Thoracic aorta (tissue), 2 donors: ENCODE results near the gene DCAF15. TPM values are rescaled to one million over a fixed set of nuclear protein-coding genes. Genes with fewer than 3 reads are reported as not detected.
"Not testable (repeated sequence)": the region's sequence is repeated elsewhere in the genome, so short reads cannot be mapped to it uniquely, and the experiment has no call there.

Experiments
- ATAC-seq: fragments of 150-250 bp; one replicate; pipeline ENCODE4 v1.8.0; 2017; ENCODE audit warnings: low read depth; ENCODE audit not compliant: insufficient number of reproducible peaks, low FRiP score
- DNase-seq: peaks from one replicate; pipeline ENCODE4 v3.0.0-alpha.2; 2020; ENCODE audit warnings: low spot score
- H3K27ac ChIP-seq, 2 donors: fragments of 200-600 bp; sonication (generic); 1 replicate in 1 of 2; 2 replicates in 1 of 2; pipeline ENCODE4 v1.5.1; 2016; ENCODE audit warnings: mild to moderate bottlenecking in 2 of 2, moderate library complexity in 2 of 2
- H3K27me3 ChIP-seq: fragments of 200-600 bp; sonication (generic); replicated peaks from 2 replicates; pipeline ENCODE4 v1.6.0; 2016; ENCODE audit warnings: mild to moderate bottlenecking; ENCODE audit not compliant: insufficient read depth
- H3K36me3 ChIP-seq: fragments of 200-600 bp; sonication (generic); one replicate; pipeline ENCODE4 v1.5.1; 2016
- H3K4me1 ChIP-seq, 2 donors: fragments of 200-600 bp; sonication (generic); 1 replicate in 1 of 2; 2 replicates in 1 of 2; pipeline versions ENCODE4 v1.5.1 to v1.6.0; 2016; ENCODE audit warnings: low read depth in 2 of 2, mild to moderate bottlenecking in 1 of 2; ENCODE audit not compliant: control insufficient read depth in 1 of 2
- H3K4me3 ChIP-seq: fragments of 200-600 bp; sonication (generic); 2 replicates; pipeline ENCODE4 v1.5.1; 2016; ENCODE audit warnings: mild to moderate bottlenecking
- H3K9me3 ChIP-seq: fragments of 200-600 bp; sonication (generic); 2 replicates; pipeline ENCODE4 v1.5.1; 2016
- CTCF ChIP-seq: fragments of 200-600 bp; sonication (generic); IDR thresholded peaks from one replicate; pipeline ENCODE4 v1.5.1; 2019; ENCODE audit warnings: antibody characterized with exemption
- total RNA-seq, 2 donors: library from RNA; depleted of rRNA; stranded (reverse); fragments of >200 nt; gene quantifications; one replicate each; pipeline versions ENCODE4 v1.1.0 to v1.2.3, GENCODE V29; 2016

Gene DCAF15
- total RNA-seq, 2 donors from 2014 or later: 12.6 to 31.4 TPM

- Histone ChIP-seq H3K9me3 (no peaks in the 10 kb centered on the region), H3K4me3 (no peak overlapping the region), H3K4me1 (no peaks in the 10 kb centered on the region), H3K36me3 (peaks cover 46% of the 10 kb centered on the region), H3K27ac (no peak overlapping the region), H3K27me3 (no peaks in the 10 kb centered on the region)
- TF ChIP-seq CTCF: no peak
- DNase-seq (no peak), ATAC-seq (no peak)
Measured at GRCh38 chr19:13968383-13968935, 16.1 kb downstream of the DCAF15 start.

DNA sequence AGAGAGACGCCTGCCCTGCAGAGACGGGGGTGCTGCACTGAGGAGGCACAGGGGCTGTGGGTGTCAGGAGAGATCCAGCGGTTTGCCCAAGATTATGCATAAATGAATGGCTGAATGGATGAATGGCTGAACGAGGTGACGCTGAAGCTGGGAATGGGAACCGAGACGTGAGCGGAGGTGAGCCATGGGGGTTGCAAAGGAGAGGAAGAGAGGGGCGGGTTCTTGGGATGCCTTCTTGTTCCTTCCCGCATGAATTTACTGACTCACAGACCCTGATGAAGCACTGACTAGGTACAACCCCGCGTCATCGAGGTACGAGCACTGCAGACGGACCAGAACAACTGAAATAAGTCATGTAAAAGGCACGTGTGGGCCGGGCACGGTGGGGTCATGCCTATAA lies 16.7 kb downstream of the DCAF15 start:
- no peak for TF ChIP-seq CTCF
- DNase-seq (no peak), ATAC-seq (no peak)
- H3K27ac ChIP-seq: no peak overlapping the region
- H3K9me3 ChIP-seq: no peaks in the 10 kb centered on the region
- H3K4me1 ChIP-seq: no peaks in the 10 kb centered on the region
- H3K36me3 ChIP-seq: peaks cover 46% of the 10 kb centered on the region
- H3K4me3 ChIP-seq: no peak overlapping the region
- H3K27me3 ChIP-seq: no peaks in the 10 kb centered on the region

GRCh38 chr19:13969897-13970296 lies 17.6 kb downstream of the DCAF15 start:
- TF ChIP-seq CTCF: no peak
- Histone ChIP-seq H3K36me3 (peaks cover 46% of the 10 kb centered on the region), H3K4me1 (no peaks in the 10 kb centered on the region), H3K27ac (no peak overlapping the region), H3K27me3 (no peaks in the 10 kb centered on the region), H3K4me3 (no peak overlapping the region), H3K9me3 (no peaks in the 10 kb centered on the region)
- no peak for DNase-seq
- no peak for ATAC-seq

DNA sequence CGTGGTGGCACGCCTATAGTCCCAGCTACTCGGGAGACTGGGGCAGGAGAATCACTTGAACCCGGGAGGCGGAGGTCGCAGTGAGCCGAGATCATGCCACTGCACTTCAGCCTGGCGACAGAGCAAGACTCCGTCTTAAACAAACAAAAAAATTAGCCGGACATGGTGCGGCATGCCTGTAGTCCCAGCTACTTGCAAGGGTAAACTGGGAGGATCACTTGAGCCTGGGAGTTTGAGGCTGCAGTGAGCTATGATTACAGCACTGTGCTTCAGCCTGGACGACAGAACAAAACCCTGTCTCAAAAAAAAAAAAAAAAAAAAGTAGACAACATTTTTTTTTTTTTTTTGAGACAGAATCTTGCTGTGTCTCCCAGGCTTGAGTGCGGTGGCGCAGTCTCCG lies 19.6 kb downstream of the DCAF15 start:
- not testable (repeated sequence) for DNase-seq, H3K4me1 ChIP-seq, ATAC-seq, H3K9me3 ChIP-seq, H3K4me3 ChIP-seq, H3K27me3 ChIP-seq, H3K27ac ChIP-seq
- peaks cover 32% of the 10 kb centered on the region for H3K36me3 ChIP-seq

- Histone ChIP-seq H3K27ac (no peak overlapping the region), H3K36me3 (peaks cover 28% of the 10 kb centered on the region)
Measured at GRCh38 chr19:13972368-13973155, 20.3 kb downstream of the DCAF15 start.

DNA sequence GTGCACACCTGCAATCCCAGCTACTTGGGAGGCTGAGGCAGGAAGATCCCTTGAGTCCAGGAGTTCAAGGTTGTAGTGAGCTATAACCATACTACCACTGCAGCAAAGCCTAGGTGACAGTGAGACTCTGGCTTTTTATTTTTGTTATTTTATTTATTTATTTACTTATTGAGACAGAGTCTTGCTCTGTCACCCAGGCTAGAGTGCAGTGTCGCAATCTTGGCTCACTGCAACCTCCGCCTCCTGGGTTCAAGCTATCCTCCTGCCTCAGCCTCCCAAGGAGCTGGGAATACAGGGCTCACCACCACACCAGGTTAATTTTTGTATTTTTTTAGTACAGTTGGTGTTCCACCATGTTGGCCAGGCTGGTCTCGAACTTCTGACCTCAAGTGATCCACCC lies 21.2 kb downstream of the DCAF15 start:
- DNase-seq, H3K4me3 ChIP-seq, H3K27me3 ChIP-seq, H3K9me3 ChIP-seq, H3K27ac ChIP-seq, H3K4me1 ChIP-seq, ATAC-seq: not testable (repeated sequence)
- H3K36me3 ChIP-seq: peaks cover 22% of the 10 kb centered on the region

More at GRCh38 chr19:13972368-13973155, 20.3 kb downstream of the DCAF15 start:
- Histone ChIP-seq H3K9me3 (no peaks in the 10 kb centered on the region), H3K27me3 (no peaks in the 10 kb centered on the region), H3K4me3 (no peak overlapping the region), H3K4me1 (no peaks in the 10 kb centered on the region)
- ATAC-seq: no peak
- TF ChIP-seq CTCF: no peak
- no peak for DNase-seq
